Endothelial cell (in vitro differentiated cells): ENCODE measurements around the gene GRAMD2B. TPM values are rescaled to one million over a fixed set of nuclear protein-coding genes. Genes with fewer than 3 reads are reported as not detected.

Experiments
- DNase-seq: peaks from one replicate; pipeline ENCODE4 v3.0.0; 2021; ENCODE audit warnings: low spot score
- H3K27ac Mint-ChIP-seq: one replicate; pipeline ENCODE4 v1.8.0; 2021; ENCODE audit warnings: mixed read lengths, inconsistent platforms; ENCODE audit not compliant: unreplicated experiment
- H3K27me3 Mint-ChIP-seq: one replicate; pipeline ENCODE4 v1.8.0; 2021; ENCODE audit warnings: mild to moderate bottlenecking, moderate library complexity, mixed read lengths, inconsistent platforms; ENCODE audit not compliant: unreplicated experiment
- H3K36me3 Mint-ChIP-seq: one replicate; pipeline ENCODE4 v1.8.0; 2021; ENCODE audit warnings: mild to moderate bottlenecking, low read depth, mixed read lengths, inconsistent platforms; ENCODE audit not compliant: unreplicated experiment
- H3K4me1 Mint-ChIP-seq: one replicate; pipeline ENCODE4 v1.8.0; 2021; ENCODE audit warnings: mild to moderate bottlenecking, mixed read lengths, inconsistent platforms; ENCODE audit not compliant: unreplicated experiment
- H3K4me3 Mint-ChIP-seq: one replicate; pipeline ENCODE4 v1.8.0; 2021; ENCODE audit warnings: mild to moderate bottlenecking, mixed read lengths, inconsistent platforms; ENCODE audit not compliant: unreplicated experiment
- H3K9me3 Mint-ChIP-seq: one replicate; pipeline ENCODE4 v1.8.0; 2021; ENCODE audit warnings: mixed read lengths, inconsistent platforms; ENCODE audit not compliant: unreplicated experiment
- CTCF ChIP-seq: fragments of 200-600 bp; sonication (generic); IDR thresholded peaks from one replicate; pipeline ENCODE4 v1.5.0; 2021; ENCODE audit warnings: antibody characterized with exemption; ENCODE audit not compliant: unreplicated experiment
- total RNA-seq: library from RNA; stranded (reverse); fragmentation: NEBNext Ultra II Directional; extraction: Animal tissue kit (Norgen Biotek cat#: 25700); gene quantifications from one replicate; pipeline ENCODE4 v1.2.1, GENCODE V29; 2021; ENCODE audit not compliant: unreplicated experiment

GRAMD2B gene
- total RNA-seq, 1 donor from 2014 or later: 13.4 TPM

- DNase-seq: no peak
- H3K4me3 Mint-ChIP-seq: no peak overlapping the region
- H3K9me3 Mint-ChIP-seq: no peaks in the 10 kb centered on the region
- no peak for TF ChIP-seq CTCF
- H3K27ac Mint-ChIP-seq: no peak overlapping the region
- H3K36me3 Mint-ChIP-seq: no peaks in the 10 kb centered on the region
- H3K27me3 Mint-ChIP-seq: peaks cover 3% of the 10 kb centered on the region
- peaks cover 36% of the 10 kb centered on the region for H3K4me1 Mint-ChIP-seq
Measured at GRCh38 chr5:126543660-126544059, 120.5 kb downstream of the GRAMD2B start.

Other genes with a start within 250 kb of the GRAMD2B start
- gene ALDH7A1, start 171.8 kb downstream of the GRAMD2B start, total RNA-seq: 76.6 TPM
- gene PHAX, start 177.5 kb downstream of the GRAMD2B start, total RNA-seq: 33.4 TPM